Endothelial cell of umbilical vein (primary cell): ENCODE data around the gene COG5.

Experiments
- EZH2 ChIP-seq: IDR thresholded peaks from 2 replicates; pipeline ENCODE4 v1.6.1; 2012; ENCODE audit warnings: borderline replicate concordance, low read depth, mild to moderate bottlenecking, moderate library complexity, low read length, inconsistent platforms; ENCODE audit not compliant: severe bottlenecking
- FOS ChIP-seq: IDR thresholded peaks from 2 replicates; pipeline ENCODE4 v1.6.1; 2011; ENCODE audit warnings: mild to moderate bottlenecking, low read length, moderate library complexity, borderline replicate concordance; ENCODE audit not compliant: insufficient read depth
- JUN ChIP-seq: IDR thresholded peaks from 2 replicates; pipeline ENCODE4 v1.6.1; 2011; ENCODE audit warnings: borderline replicate concordance, low read depth; ENCODE audit not compliant: insufficient read length, insufficient read depth
- MYC ChIP-seq: IDR thresholded peaks from one replicate; pipeline ENCODE4 v1.6.1; 2011; ENCODE audit warnings: mild to moderate bottlenecking, low read depth, low read length
- POLR2A ChIP-seq: IDR thresholded peaks from 2 replicates; pipeline ENCODE4 v1.6.1; 2012; ENCODE audit warnings: low read depth, mild to moderate bottlenecking, control low read depth, low read length
- POLR2AphosphoS5 ChIP-seq: IDR thresholded peaks from 2 replicates; pipeline ENCODE4 v1.6.1; 2012; ENCODE audit warnings: low read depth, mild to moderate bottlenecking, control low read depth, low read length, moderate library complexity; ENCODE audit not compliant: insufficient read depth
- TF ChIP-seq, protein P1 (sequence below), 2 donors: IDR thresholded peaks; 1 replicate in 1 of 2; 2 replicates in 1 of 2; pipeline ENCODE4 v1.5.1; 2011; ENCODE audit warnings: low read length in 2 of 2, mild to moderate bottlenecking in 2 of 2, moderate library complexity in 2 of 2, control low read depth in 1 of 2, inconsistent platforms in 1 of 2, low read depth in 1 of 2; ENCODE audit not compliant: insufficient read depth in 1 of 2; ENCODE audit errors: extremely low read depth in 1 of 2
- TF ChIP-seq, protein P2 (sequence below): IDR thresholded peaks from 2 replicates; pipeline ENCODE4 v1.6.1; 2011; ENCODE audit not compliant: insufficient read depth, insufficient read length

DNA sequence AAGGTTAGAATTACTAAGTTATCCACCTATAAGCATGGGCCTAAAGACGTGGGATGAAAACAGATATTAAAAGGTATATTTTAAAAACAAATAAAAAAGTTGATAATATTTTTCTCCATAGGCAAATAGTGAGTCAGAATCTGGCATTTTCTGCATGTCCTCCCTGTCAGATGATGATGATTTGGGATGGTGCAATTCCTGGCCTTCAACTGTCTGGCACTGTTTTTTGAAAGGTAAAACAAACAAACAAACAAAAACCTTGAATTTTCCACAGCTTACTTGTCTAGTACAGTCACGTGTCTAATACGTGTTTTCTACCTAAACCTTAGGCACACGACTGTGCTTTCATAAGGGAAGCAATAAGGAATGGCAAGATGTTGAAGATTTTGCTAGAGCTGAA, 377.5 kb downstream of the COG5 start:
- TF ChIP-seq POLR2AphosphoS5 (no peak), POLR2A (no peak), EZH2 (no peak), MYC (no peak), FOS (no peak), JUN (no peak)
- TF ChIP-seq, protein P1, sequence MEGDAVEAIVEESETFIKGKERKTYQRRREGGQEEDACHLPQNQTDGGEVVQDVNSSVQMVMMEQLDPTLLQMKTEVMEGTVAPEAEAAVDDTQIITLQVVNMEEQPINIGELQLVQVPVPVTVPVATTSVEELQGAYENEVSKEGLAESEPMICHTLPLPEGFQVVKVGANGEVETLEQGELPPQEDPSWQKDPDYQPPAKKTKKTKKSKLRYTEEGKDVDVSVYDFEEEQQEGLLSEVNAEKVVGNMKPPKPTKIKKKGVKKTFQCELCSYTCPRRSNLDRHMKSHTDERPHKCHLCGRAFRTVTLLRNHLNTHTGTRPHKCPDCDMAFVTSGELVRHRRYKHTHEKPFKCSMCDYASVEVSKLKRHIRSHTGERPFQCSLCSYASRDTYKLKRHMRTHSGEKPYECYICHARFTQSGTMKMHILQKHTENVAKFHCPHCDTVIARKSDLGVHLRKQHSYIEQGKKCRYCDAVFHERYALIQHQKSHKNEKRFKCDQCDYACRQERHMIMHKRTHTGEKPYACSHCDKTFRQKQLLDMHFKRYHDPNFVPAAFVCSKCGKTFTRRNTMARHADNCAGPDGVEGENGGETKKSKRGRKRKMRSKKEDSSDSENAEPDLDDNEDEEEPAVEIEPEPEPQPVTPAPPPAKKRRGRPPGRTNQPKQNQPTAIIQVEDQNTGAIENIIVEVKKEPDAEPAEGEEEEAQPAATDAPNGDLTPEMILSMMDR (IDR thresholded peaks at IDR 0.05; ENCODE audit: extremely low read depth in 1 of 2, insufficient read depth in 1 of 2, low read depth in 1 of 2, low read length in 2 of 2): no peak
- TF ChIP-seq, protein P2, sequence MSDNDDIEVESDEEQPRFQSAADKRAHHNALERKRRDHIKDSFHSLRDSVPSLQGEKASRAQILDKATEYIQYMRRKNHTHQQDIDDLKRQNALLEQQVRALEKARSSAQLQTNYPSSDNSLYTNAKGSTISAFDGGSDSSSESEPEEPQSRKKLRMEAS: no peak
